HG03039 (cell line): ENCODE results near the gene GOLGA2.

Source experiments
- ATAC-seq: cut with Tn5 transposase; IDR thresholded peaks from one replicate; pipeline ENCODE4 v1.9.1; 2021; ENCODE audit warnings: mild to moderate bottlenecking, moderate library complexity; ENCODE audit not compliant: unreplicated experiment

Gene GOLGA2

DNA sequence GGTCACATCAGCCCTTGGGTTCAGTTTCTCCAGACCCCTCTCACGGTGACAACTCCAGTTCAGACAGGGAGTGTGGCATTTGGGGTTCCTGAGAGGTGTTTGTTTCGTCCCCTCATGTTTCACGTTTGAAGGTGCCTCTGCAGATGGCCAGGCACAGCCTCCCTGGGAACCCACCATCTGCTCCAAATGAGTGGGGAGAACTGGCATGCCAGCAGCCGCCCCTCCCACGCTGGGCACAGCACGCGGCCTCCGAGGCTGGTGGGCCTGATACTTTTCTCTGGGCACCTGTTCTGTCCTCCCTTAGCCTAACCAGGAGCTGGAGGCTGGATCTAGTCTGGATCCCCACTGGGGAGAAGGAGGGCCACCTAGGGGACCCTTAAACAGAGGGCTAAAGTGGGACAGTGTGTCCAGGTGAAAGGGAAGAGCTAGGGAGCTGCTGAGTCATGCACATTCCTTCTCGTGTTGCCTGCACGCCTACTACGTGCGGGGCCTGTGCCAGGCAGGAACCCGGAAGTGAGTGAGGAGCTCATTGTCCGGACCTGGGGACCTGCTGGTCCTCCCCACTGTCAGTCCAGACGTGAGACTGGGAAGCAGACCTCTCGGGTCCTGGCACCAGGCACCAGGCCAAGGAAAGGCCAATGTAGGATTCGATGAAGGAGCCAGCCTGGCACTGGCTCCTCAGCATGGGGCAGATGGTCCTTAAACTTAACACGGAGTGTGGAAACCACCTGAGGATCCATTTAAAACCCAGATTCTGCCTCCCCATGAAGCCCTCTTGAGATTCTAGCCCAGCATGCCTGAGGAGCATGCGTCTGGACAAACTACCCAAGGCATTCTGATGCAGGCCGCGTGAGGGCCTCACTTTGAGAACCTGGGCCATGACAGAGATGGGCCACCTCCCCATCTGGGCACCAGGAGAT, 61.0 kb downstream of the GOLGA2 start:
- ATAC-seq, result no peak

GRCh38 chr9:128213746-128214497, 61.9 kb downstream of the GOLGA2 start:
- no peak for ATAC-seq

- ATAC-seq, result no peak
Measured at GRCh38 chr9:128211981-128212281, 63.9 kb downstream of the GOLGA2 start.

- no peak for ATAC-seq
Measured at GRCh38 chr9:128211186-128211980, 64.4 kb downstream of the GOLGA2 start.

DNA sequence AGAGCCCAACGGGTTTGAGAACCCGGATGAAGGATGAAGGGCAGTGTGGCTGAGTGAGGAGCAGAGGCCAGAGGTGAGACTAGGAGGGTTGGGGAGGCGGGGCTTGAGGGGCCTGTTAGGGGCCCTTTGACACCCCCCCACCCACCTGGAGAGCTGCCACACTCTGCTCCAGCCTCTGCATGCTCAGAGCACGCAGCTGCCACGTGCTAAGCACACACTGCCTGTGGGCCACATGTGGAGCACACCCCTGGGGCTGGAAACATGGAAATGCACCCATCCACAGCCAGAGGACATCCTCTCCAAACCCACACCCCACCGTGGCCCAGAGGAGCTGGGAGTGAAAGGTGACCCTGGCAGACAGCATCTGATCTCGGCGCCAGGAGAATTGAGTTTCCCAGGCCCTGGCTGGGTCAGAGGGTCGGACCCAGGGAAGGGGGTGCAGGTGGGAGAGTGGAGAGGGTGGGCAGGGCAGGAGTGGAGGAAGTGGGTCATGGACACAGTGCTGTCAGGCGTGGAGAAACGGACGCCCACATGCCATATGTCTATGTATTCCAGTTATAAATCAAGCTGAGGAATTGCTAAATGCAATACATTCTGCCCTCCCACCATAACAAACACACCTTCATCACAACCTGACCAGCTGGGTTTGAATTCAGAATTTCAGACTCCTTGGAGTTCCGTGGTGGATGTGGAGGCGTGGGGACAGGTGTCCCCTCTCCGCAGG, 66.7 kb downstream of the GOLGA2 start:
- no peak for ATAC-seq

DNA sequence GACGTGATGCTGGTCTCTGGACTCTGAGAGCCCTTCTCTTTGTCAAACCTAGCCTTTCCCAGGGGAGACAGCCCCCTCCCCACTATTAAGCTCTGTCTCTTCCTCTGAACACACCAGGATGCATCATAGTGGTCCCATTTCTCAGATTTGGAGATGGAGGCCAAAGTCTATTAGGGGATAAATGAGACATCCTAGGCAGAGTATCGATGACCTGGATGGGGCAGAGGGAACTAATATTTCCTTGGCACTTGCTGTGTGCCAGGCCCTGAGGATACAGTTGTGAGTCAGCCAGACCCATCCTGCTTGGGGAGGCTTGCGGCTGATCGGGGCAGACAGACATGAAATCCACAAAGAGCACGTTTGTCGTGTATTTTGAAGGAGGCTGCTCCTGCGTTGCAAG, 67.4 kb downstream of the GOLGA2 start:
- no peak for ATAC-seq

DNA sequence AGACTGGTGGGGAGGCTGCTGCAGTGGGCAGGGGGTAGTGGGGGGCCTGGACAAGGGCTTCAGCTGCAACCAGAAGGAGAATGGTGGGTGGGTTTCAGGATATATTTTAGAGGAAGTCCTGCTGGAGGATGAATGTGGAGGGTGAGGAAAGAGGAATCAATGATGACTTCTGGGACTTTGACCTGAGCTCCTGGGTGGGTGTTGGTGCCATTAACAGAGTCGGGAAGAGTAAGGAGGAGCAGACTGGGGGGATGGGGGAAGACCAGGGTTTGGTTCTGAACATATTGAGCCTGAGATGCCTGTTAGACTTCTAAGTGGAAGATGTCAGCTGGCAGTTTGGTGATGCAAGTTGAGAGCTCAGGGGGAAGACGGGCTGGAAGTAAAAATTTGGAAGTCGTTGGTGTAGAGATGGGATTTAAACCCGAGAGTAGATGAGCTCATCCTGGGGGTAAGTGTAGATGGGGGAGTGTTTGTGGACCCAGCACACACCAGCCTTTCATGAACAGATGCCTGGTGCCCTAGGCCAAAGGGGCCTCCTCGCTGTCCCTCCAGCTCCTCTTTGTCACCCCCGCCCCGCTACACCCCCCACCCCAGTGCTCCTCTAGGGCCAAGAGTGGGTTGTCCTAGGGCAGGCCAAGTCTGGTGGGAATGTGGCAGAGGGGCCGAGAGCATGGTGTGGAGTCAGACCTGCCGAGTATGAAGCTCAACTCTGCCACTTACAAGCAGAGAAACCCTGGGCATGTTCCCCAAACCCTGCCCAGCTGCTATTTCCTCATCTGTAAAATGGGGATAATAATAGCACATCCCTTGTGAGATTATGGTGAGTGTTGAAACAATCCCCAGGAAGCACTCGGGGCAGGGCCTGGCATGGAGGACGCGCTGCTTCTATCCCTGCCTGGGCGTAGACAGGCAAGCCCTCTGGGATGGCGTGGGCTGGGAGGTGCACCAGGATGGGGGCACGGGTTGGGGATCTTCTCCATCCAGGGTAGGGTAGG, 68.6 kb downstream of the GOLGA2 start:
- no peak for ATAC-seq

DNA sequence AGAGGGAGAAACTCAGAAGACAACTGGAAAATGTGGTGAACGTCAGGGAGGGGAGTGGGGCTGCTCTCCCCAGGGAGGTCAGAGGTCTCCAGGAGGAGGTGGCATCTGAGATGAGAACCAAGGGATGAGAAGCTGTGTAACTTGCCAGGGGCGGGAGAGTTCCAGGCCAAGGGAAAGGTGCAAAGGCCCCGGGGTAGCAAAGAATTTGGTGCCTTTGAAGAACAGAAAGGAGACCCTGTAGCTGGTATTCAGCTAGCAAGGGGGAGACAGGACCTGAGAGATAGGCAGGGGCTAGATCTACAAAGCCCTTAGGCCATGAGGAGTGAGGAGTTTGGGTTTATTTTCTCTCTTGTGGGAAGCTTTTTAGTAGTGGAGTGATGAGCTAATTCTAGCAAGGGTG, 69.3 kb downstream of the GOLGA2 start:
- no peak for ATAC-seq
